Testis (tissue), 2 donors: Measurements from ENCODE around the gene IGSF10.

Source experiments
- POLR2A ChIP-seq: fragments of 450-650 bp; IDR thresholded peaks from one replicate; pipeline ENCODE4 v1.6.1; 2017; ENCODE audit warnings: antibody characterized with exemption, mild to moderate bottlenecking, moderate library complexity
- TF ChIP-seq, protein P1 (sequence below), 3 experiments: fragments of 450-650 bp in 2 of 3; fragments of 200-600 bp in 1 of 3; sonication (generic) in 1 of 3; IDR thresholded peaks; one replicate each; pipeline ENCODE4 v1.5.1; 2016 to 2019; ENCODE audit warnings: antibody characterized with exemption in 3 of 3, mild to moderate bottlenecking in 2 of 3, moderate library complexity in 1 of 3

DNA sequence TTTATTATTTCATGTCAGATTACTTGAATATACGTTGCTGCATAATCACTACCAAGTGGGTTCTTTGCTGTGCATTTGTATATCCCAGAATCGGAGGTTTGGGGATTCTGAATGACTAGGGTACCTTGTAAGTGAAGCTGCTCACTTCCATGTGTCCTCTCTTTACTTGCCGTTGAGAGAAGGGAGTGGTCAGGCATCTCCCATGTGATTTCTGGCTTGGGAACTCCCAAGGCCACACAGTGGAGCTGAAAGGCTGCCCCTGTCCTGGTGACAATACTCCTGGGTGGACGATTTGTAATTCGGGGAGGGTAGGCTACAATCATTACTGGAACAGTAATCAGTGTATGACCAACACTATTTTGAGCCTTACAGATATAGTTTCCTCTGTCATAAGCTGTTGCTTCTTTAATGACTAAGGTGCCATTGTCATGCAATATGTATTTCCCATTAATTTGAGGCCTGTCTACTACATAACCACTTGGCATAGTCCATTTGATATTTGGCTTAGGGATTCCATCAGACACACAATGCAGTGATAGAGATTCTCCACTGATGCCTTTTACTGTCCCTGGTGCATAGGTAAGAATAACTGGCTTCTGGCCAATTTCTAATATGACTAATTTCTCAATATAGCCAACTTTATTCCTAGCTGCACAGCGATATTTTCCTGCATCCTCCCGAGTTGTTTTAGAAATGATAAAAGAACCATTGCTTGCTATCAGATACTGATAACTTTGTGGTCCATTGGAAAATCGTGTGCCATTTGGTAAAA is 24.0 kb downstream of the IGSF10 start:
- TF ChIP-seq, protein P1, sequence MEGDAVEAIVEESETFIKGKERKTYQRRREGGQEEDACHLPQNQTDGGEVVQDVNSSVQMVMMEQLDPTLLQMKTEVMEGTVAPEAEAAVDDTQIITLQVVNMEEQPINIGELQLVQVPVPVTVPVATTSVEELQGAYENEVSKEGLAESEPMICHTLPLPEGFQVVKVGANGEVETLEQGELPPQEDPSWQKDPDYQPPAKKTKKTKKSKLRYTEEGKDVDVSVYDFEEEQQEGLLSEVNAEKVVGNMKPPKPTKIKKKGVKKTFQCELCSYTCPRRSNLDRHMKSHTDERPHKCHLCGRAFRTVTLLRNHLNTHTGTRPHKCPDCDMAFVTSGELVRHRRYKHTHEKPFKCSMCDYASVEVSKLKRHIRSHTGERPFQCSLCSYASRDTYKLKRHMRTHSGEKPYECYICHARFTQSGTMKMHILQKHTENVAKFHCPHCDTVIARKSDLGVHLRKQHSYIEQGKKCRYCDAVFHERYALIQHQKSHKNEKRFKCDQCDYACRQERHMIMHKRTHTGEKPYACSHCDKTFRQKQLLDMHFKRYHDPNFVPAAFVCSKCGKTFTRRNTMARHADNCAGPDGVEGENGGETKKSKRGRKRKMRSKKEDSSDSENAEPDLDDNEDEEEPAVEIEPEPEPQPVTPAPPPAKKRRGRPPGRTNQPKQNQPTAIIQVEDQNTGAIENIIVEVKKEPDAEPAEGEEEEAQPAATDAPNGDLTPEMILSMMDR (IDR thresholded peaks at IDR 0.05) = no peak
- no peak for TF ChIP-seq POLR2A
